ENCODE measurements around the gene SLC24A3.

SLC24A3 gene

DNA sequence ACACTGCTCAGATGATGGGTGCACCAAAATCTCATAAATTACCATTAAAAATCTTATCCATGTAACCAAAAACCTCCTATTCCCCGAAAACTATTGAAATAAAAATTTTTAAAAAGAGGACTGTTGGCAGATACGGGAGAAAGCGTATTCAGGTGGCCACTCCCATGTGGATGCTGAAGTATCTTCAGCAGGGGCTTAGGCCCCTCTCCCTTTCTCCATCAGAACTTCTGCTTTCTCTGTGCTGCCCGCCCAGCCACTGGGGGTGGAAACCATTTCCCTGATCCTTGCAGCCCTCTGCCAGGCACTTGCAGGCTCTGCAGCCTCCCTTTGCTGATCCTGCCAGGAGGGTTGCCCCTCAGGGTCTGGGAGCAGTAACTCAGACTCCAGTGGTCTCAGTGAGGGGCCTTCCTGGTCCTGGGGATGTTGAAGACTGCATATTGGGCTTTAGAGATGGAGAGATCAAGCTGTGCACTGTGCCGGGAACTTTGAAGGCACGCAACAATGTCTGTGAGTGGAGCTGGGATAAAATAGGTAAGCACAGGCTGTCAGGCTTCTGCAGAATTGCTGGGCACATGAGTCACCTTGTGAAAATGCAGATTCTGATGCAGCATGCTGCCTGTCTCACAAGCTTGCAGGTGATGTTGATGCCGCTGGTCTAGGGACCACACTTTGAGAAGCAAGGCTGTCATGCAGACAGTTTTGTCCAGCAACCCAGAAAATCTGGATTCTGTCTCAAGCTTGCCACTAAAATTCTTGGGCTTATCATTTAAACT is 59.6 kb downstream of the SLC24A3 start:
- no peak for FAIRE-seq
- TF ChIP-seq POLR2A (IDR thresholded peaks at IDR 0.05; ENCODE audit: low read depth, low read length) = no peak
- no peak for DNase-seq (ENCODE audit: insufficient read length, low spot score)

DNA sequence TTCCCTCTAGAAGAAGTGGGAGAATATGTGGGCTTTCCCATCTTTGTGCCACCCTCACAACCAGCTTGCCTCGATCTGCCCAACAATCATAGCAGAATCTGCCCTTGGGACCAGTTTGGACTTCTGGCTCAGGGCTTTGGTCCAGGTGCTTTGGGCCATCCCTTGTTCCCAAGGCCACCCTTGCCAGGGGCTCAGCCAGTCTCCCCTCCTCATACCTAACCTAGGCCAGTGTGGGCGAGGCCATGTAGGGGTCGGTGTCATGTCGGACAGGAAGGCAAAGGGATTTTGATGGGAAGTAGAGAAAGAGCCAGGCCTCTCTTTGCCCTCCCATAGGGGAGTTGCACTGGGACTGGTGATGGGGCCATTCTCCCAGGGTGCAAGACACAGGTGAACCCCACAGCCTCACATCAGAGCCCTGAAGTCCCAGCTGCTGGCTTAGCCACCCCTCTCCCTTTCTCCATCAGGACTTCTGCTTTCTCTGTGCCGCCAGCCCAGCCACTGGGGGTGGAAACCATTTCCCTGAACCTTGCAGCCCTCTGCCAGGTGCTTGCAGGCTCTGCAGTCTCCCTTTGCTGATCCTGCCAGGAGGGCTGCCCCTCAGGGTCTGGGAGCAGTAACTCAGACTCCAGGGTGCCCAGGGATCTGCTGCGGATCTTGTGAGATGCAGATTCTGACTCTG is 60.7 kb downstream of the SLC24A3 start:
- DNase-seq (ENCODE audit: insufficient read length, low spot score) (no peak), FAIRE-seq (no peak)
- no peak for TF ChIP-seq POLR2A (IDR thresholded peaks at IDR 0.05; ENCODE audit: low read depth, low read length)

DNA sequence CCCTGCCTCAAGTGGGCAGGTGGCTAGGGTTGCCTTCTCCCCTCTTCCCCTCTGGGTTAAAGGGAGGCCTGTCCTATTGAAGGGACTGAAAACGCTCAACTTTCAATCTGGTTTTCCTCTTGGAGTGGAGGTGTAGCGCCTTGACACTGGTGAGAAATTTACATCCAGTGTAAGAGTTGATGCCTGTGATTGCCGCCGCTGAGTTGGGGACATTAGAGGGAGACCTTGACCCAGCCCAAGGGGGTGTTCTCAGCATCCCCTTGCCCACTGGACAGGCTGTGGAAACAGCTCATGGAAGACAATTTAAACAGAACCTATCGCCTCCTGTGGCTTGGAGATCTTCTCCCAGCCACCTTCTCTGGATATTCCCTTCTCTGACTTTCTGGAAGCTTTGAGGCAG is 61.6 kb downstream of the SLC24A3 start:
- DNase-seq (ENCODE audit: insufficient read length, low spot score) = no peak
- FAIRE-seq = no peak
- TF ChIP-seq POLR2A (IDR thresholded peaks at IDR 0.05; ENCODE audit: low read depth, low read length) = no peak

DNA sequence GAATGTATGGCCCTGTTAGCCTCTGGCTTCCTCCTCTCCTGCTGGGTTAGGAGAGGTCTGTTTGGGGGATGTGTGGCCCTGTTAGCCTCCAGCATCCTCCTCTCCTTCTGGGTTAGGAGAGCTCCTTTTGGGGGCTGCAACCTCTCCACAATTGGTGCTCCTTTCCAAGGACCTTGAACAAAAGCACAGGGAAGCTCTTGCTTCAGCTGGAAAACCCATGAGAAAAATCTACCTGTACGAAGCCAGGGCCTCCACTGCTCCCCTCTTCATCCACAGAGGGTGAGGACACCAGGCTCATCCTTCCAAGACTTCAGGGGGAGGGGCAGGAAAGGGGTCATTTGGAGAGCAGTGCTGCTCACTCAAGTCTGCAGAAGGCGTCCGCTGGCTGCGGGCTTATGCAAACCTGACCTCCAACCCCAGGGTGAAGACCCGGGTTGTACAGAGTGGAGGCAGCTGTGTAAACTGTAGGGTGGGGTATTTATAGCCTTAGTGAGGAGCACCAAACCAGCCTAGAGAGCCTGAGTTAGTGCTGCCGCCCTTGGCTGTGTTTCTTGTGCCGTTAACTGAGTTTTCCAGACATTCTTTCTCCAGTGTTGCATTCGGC is 62.1 kb downstream of the SLC24A3 start:
- FAIRE-seq (no peak), DNase-seq (ENCODE audit: insufficient read length, low spot score) (no peak)
- TF ChIP-seq POLR2A (IDR thresholded peaks at IDR 0.05; ENCODE audit: low read depth, low read length) = no peak

DNA sequence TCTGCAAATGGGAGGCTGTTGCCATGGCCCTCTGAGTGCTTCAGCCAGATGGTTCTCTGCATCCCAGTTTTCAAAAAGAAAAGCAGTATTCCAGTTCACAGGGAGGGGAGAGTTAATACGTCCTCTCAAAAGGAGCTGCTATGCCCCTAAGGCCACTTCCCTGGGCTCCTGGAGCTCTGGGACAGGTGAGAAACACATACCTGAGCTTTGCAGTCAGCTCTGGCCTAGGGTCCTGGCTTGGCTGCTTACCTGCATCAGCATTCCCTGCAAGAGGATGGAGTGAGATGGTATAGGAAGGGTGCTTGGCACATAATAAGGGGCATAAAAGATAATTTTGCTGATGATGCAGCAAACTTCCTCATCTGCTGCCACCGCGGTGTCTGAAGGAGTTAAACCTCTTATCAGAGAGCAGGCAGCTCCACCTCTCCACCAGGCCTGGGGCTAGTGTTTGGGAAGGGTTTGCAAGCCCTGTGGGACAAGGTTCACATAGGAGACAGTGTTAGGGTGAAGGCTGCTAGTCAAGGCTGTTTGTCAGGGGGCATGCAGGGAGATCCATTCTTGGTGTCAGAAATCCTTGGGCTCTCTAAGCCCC is 62.7 kb downstream of the SLC24A3 start:
- FAIRE-seq (no peak), DNase-seq (ENCODE audit: insufficient read length, low spot score) (no peak)
- TF ChIP-seq POLR2A (IDR thresholded peaks at IDR 0.05; ENCODE audit: low read depth, low read length) = no peak

DNA sequence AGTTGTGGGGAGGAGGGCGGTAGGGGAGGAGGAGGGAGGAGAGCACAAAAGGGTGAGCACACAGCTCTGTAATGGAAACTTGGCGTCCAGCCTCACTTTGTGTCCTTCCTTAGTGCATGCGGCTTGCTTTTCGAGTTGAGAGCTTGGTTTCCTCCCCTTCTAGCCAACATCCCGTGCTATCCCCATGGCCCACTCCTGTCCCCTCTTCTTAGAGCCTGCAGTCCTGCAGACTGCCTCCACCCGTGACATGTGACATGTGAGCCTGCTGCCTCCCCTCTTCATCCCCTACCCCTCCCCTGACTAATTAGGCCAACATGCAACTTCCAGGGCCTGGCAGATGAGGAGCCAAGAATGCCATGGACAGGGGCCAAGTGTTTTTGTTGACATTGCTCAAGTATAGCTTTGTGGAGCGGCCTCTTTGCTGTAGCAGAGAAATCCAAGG is 63.2 kb downstream of the SLC24A3 start:
- FAIRE-seq (no peak), DNase-seq (ENCODE audit: insufficient read length, low spot score) (no peak)
- TF ChIP-seq POLR2A (IDR thresholded peaks at IDR 0.05; ENCODE audit: low read depth, low read length) = no peak

DNA sequence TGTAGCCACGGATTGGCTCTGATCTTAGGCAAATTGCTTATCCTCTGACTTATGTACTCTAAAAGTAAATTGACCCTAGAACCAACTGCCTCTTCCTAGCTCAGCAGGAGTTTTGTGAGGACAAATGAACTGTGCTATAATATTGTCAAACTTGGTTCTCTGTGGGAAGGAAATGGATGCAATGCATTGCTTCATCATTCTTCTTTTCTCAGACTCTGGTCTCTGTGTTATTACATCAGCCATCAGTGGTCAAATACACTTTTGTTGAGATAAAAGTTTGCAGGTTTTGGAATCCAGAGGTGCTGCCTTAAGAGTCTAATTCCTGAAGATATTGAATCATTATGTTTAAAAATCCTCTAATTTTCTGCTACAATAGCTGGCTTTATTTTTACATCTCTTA is 64.9 kb downstream of the SLC24A3 start:
- no peak for DNase-seq (ENCODE audit: insufficient read length, low spot score)
- no peak for FAIRE-seq
- TF ChIP-seq POLR2A (IDR thresholded peaks at IDR 0.05; ENCODE audit: low read depth, low read length) = no peak

DNA sequence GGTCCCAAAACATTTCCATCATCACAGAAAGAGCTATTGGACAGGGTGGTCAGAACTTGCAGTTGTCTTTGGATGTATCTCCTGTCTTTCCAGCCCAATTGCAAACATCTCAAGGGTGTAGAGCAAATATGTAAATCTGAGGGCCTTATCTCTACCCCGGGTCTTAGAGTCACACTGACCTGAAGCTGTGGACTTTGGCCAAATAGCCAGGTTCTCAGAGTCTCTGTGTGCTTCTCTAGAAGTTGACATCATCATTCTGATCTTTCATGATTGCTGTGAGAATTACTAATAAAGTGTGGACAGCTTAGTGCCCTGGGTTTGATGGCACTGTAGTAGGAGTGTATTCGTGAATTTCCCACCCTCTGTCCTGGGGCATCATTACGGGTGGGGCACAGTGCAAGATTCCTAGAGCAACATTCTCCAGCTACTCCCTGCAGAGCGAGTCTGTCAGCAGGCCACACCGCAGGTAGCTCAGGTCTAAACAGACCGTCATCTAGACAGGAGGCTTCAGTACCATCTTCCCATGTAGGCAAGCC is 71.1 kb downstream of the SLC24A3 start:
- DNase-seq (ENCODE audit: insufficient read length, low spot score) (no peak), FAIRE-seq (no peak)
- TF ChIP-seq POLR2A (IDR thresholded peaks at IDR 0.05; ENCODE audit: low read depth, low read length) = no peak

DNA sequence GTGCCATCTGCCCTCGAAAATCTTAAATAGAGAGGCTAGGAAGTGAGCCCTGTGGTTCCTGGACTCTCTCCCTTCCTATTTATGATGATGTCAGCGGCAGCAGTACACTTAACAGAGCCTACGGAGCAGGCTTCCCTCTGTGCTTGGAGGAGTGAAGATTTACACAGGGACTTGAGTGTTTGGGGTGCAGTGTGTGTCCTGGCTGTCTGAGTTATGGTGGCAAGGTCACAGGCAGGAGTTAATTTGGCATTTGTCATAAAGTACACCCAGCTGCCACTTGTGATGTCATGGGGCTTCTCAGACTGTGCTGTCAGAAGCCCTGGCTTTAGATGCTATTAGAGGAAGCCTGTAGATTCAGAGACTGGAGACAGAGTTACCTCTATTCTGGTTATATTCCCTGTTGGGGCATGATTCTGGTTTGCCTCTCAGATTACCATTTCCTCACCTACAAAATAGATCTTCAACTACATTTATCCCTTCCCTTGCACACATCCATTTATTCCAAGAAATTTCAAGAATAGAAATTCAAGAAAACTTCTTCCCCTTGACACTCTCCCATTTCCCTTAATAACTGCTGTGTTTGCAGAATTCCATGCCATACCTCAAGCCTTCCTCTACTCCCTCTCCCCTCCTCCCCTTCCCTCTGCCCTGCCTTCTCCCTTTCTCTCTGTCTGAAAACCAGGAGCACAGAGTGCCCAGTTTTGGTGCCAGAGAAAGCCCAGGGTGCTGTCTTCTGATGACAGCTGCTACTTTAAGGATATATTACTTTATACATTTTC is 72.1 kb downstream of the SLC24A3 start:
- FAIRE-seq = no peak
- no peak for TF ChIP-seq POLR2A (IDR thresholded peaks at IDR 0.05; ENCODE audit: low read depth, low read length)
- no peak for DNase-seq (ENCODE audit: insufficient read length, low spot score)

DNA sequence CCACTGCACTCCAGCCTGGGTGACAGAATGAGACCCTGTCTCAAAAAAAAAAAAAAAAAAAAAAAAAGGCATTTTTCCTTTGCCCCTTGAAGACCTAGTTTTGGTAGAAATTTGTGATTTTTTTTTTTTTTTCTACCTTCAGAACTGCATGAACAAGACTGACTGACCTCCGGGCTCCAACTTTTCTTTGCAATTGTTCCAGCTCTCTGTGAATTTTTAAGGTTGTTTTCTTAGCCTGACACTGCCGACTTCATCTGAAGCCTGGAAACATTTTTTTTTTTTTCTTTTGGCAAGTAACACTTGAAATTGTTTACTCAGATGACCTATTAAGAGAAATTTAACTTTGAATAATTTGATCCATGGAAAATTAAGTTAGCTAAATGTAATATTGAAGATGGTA is 73.0 kb downstream of the SLC24A3 start:
- no peak for FAIRE-seq
- no peak for DNase-seq (ENCODE audit: insufficient read length, low spot score)
- no peak for TF ChIP-seq POLR2A (IDR thresholded peaks at IDR 0.05; ENCODE audit: low read depth, low read length)

DNA sequence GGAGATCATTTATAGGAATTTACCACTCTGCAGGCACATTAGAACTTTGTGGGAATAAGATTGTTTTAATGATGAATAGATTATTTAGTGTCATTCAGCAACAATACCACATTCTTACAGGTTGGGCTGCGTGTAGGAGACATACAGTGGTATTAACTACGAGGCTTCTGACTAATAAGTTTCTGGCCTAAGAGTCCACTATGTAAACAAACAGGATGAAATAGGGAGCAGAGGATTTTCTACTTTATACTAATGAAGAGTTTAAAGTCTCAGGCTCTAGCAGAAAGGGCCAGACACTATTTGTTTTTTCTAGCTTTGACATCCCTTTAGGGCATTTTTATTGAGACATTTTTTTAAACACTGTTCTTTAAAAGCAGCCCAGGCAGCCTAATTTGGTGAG is 75.6 kb downstream of the SLC24A3 start:
- DNase-seq (ENCODE audit: insufficient read length, low spot score) (no peak), FAIRE-seq (no peak)
- TF ChIP-seq POLR2A (IDR thresholded peaks at IDR 0.05; ENCODE audit: low read depth, low read length) = no peak

DNA sequence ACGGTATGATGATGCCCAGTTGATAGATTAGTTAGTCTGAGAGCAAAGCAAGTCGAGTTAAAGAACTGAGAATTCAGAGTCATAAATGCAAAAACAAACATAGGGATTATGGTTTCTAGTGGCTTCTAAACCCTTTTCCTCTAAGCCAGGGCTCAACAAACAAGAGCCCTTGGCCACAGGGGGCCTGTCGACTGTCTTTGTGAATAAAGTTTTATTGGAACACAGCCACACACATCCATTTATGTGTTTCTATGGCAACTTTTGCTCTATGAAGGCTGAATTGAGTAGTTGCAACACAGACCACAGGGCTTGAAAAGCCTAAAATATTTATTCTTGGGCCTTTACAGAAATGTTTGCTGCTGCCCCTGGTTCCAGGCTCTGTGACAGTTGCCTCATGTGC is 76.2 kb downstream of the SLC24A3 start:
- FAIRE-seq (no peak), DNase-seq (ENCODE audit: insufficient read length, low spot score) (no peak)
- TF ChIP-seq POLR2A (IDR thresholded peaks at IDR 0.05; ENCODE audit: low read depth, low read length) = no peak

DNA sequence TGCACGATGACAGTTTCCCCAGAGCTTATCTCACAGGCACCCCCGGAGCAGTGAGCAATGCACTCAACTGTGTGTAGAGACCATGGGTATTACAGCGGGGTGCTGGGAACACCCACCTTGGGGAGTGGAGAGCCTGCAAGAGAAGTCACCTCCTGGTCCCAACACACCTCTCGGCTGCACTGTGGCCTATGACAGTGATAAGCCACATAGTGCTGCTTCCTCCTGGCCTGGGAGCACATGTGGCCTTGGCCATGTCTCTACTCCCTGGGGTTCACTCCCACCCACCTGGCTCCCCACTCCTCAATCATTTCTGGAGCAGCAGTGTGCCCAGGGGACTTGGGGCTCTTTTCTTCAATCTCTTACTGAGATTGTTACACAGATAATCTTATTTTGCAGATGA is 77.0 kb downstream of the SLC24A3 start:
- DNase-seq (ENCODE audit: insufficient read length, low spot score) = no peak
- TF ChIP-seq POLR2A (IDR thresholded peaks at IDR 0.05; ENCODE audit: low read depth, low read length) = no peak
- no peak for FAIRE-seq
